Stimulated activated naive CD8-positive, alpha-beta T cell treated with anti-CD3 and anti-CD28 coated beads, Interleukin-15, Interleukin-2, amounts not matched to agents 100 ng/mL and 50 ng/mL, for 24 hours (primary cell): ENCODE results near the gene AGO3.

Experiments
- H3K27ac Mint-ChIP-seq: one replicate; pipeline ENCODE4 v1.8.0; 2021; ENCODE audit warnings: mild to moderate bottlenecking, mixed read lengths
- H3K27me3 Mint-ChIP-seq: one replicate; pipeline ENCODE4 v1.8.0; 2021; ENCODE audit warnings: mixed read lengths
- H3K36me3 Mint-ChIP-seq: one replicate; pipeline ENCODE4 v1.8.0; 2021; ENCODE audit warnings: low read depth, mixed read lengths
- H3K4me1 Mint-ChIP-seq: one replicate; pipeline ENCODE4 v1.8.0; 2021; ENCODE audit warnings: low read depth, mixed read lengths
- H3K4me3 Mint-ChIP-seq: one replicate; pipeline ENCODE4 v1.8.0; 2021; ENCODE audit warnings: mild to moderate bottlenecking, mixed read lengths
- H3K9me3 Mint-ChIP-seq: one replicate; pipeline ENCODE4 v1.8.0; 2021; ENCODE audit warnings: mixed read lengths

Gene AGO3

GRCh38 chr1:36116901-36117300 is 186.0 kb downstream of the AGO3 start:
- Mint-ChIP-seq H3K27ac (no peak overlapping the region), H3K9me3 (no peaks in the 10 kb centered on the region), H3K36me3 (no peaks in the 10 kb centered on the region), H3K27me3 (no peaks in the 10 kb centered on the region), H3K4me1 (no peaks in the 10 kb centered on the region), H3K4me3 (no peak overlapping the region)

GRCh38 chr1:36118447-36119204 is 187.7 kb downstream of the AGO3 start:
- Mint-ChIP-seq H3K36me3 (no peaks in the 10 kb centered on the region), H3K9me3 (no peaks in the 10 kb centered on the region), H3K27me3 (peaks cover 13% of the 10 kb centered on the region), H3K4me1 (peaks cover 11% of the 10 kb centered on the region), H3K27ac (no peak overlapping the region), H3K4me3 (no peak overlapping the region)

- Mint-ChIP-seq H3K9me3 (no peaks in the 10 kb centered on the region), H3K4me3 (no peak overlapping the region), H3K4me1 (peaks cover 17% of the 10 kb centered on the region), H3K27ac (no peak overlapping the region), H3K27me3 (peaks cover 20% of the 10 kb centered on the region), H3K36me3 (no peaks in the 10 kb centered on the region)
These were observed 188.6 kb downstream of the AGO3 start for GRCh38 chr1:36119456-36119855.
